Inflammatory macrophage treated with lipopolysaccharide for 4 hours (primary cell): ENCODE data around the gene CHCHD3.
"Not testable (repeated sequence)": the region's sequence is repeated elsewhere in the genome, so short reads cannot be mapped to it uniquely, and the experiment has no call there.

Experiments
- DNase-seq: peaks from one replicate; pipeline ENCODE4 v3.0.0-alpha.2; 2020

Gene CHCHD3

GRCh38 chr7:132897093-132897687 is 184.7 kb downstream of the CHCHD3 start:
- DNase-seq: no peak

- no peak for DNase-seq
These were observed 186.7 kb downstream of the CHCHD3 start for GRCh38 chr7:132895231-132895630.

- DNase-seq: no peak
These were observed 188.3 kb downstream of the CHCHD3 start for GRCh38 chr7:132893560-132893959.

- not testable (repeated sequence) for DNase-seq
These were observed 189.1 kb downstream of the CHCHD3 start for GRCh38 chr7:132892744-132893143.

GRCh38 chr7:132891554-132891953 is 190.3 kb downstream of the CHCHD3 start:
- no peak for DNase-seq

- DNase-seq: no peak
These were observed 199.0 kb downstream of the CHCHD3 start for GRCh38 chr7:132882714-132883428.

- DNase-seq: no peak
These were observed 200.6 kb downstream of the CHCHD3 start for GRCh38 chr7:132881317-132881716.

- no peak for DNase-seq
These were observed 202.3 kb downstream of the CHCHD3 start for GRCh38 chr7:132879579-132879978.

- DNase-seq: no peak
These were observed 203.5 kb downstream of the CHCHD3 start for GRCh38 chr7:132878204-132878919.

GRCh38 chr7:132877573-132877972 is 204.3 kb downstream of the CHCHD3 start:
- no peak for DNase-seq

- no peak for DNase-seq
These were observed 205.3 kb downstream of the CHCHD3 start for GRCh38 chr7:132876576-132876975.

- no peak for DNase-seq
These were observed 209.9 kb downstream of the CHCHD3 start for GRCh38 chr7:132872034-132872433.

- no peak for DNase-seq
These were observed 210.5 kb downstream of the CHCHD3 start for GRCh38 chr7:132871419-132871818.

GRCh38 chr7:132869166-132869861 is 212.6 kb downstream of the CHCHD3 start:
- DNase-seq: no peak

GRCh38 chr7:132866551-132866950 is 215.3 kb downstream of the CHCHD3 start:
- no peak for DNase-seq

- DNase-seq: no peak
These were observed 215.8 kb downstream of the CHCHD3 start for GRCh38 chr7:132866144-132866531.

GRCh38 chr7:132865366-132866143 is 216.3 kb downstream of the CHCHD3 start:
- DNase-seq: no peak

GRCh38 chr7:132861940-132862554 is 219.8 kb downstream of the CHCHD3 start:
- no peak for DNase-seq

GRCh38 chr7:132861424-132861823 is 220.5 kb downstream of the CHCHD3 start:
- DNase-seq: no peak

- DNase-seq: no peak
These were observed 222.7 kb downstream of the CHCHD3 start for GRCh38 chr7:132859199-132859598.

- DNase-seq: no peak
These were observed 223.1 kb downstream of the CHCHD3 start for GRCh38 chr7:132858760-132859159.

GRCh38 chr7:132858251-132858650 is 223.6 kb downstream of the CHCHD3 start:
- DNase-seq: no peak
